A549 (cell line): ENCODE measurements around the gene SLC29A3.

Experiments used
- BCL3 ChIP-seq: fragments of >200 bp; sonication (Bioruptor Twin); formaldehyde crosslinking; IDR thresholded peaks from 3 replicates; pipeline ENCODE4 v1.6.1; 2016
- CEBPB ChIP-seq, 2 experiments: fragments of >200 bp in 1 of 2; sonication (Bioruptor Twin) in 1 of 2; formaldehyde crosslinking in 1 of 2; IDR thresholded peaks; 2 replicates each; pipeline ENCODE4 v1.6.1; 2012 to 2016
- CHD2 ChIP-seq: fragments of 150-350 bp; IDR thresholded peaks from 2 replicates; pipeline ENCODE4 v1.6.1; 2014; ENCODE audit warnings: low read length; ENCODE audit not compliant: partially characterized antibody
- CTCF ChIP-seq: fragments of >200 bp; sonication (Bioruptor Twin); formaldehyde crosslinking; IDR thresholded peaks from 3 replicates; pipeline ENCODE4 v1.5.1; 2016
- EP300 ChIP-seq, 2 experiments: fragments of >200 bp; sonication (Bioruptor Twin); formaldehyde crosslinking; IDR thresholded peaks; 2 replicates in 1 of 2; 3 replicates in 1 of 2; pipeline ENCODE4 v1.6.1; 2016 to 2017
- FOSL2 ChIP-seq, 2 experiments: fragments of 450-650 bp in 1 of 2; fragments of >200 bp in 1 of 2; sonication (Bioruptor Twin) in 1 of 2; formaldehyde crosslinking; IDR thresholded peaks; 2 replicates each; pipeline versions ENCODE4 v1.5.0 to v1.6.1; 2016 to 2020; ENCODE audit warnings: mild to moderate bottlenecking in 1 of 2, moderate library complexity in 1 of 2
- JUN ChIP-seq, 2 experiments: fragments of >200 bp; sonication (Bioruptor Twin); formaldehyde crosslinking; IDR thresholded peaks; 2 replicates in 1 of 2; 3 replicates in 1 of 2; pipeline ENCODE4 v1.6.1; 2016 to 2017
- JUNB ChIP-seq: fragments of >200 bp; sonication (Bioruptor Twin); formaldehyde crosslinking; IDR thresholded peaks from 2 replicates; pipeline ENCODE4 v1.6.1; 2016
- NPAS2 ChIP-seq: fragments of 250-450 bp; sonication (Bioruptor Pico); IDR thresholded peaks from 2 replicates; pipeline ENCODE4 v1.8.0; 2022; ENCODE audit warnings: mild to moderate bottlenecking, moderate library complexity, borderline replicate concordance
- POLR2A ChIP-seq: IDR thresholded peaks from 2 replicates; pipeline ENCODE4 v1.6.1; 2012; ENCODE audit warnings: mild to moderate bottlenecking, low read length
- RAD21 ChIP-seq, 2 experiments: fragments of >200 bp in 1 of 2; sonication (Bioruptor Twin) in 1 of 2; formaldehyde crosslinking in 1 of 2; IDR thresholded peaks in 1 of 2; conservative IDR thresholded peaks in 1 of 2; 2 replicates in 1 of 2; 3 replicates in 1 of 2; pipeline ENCODE4 v1.6.1; 2012 to 2018; ENCODE audit warnings: inconsistent platforms in 1 of 2
- ZSCAN20 ChIP-seq: fragments of 250-450 bp; sonication (Bioruptor Pico); IDR thresholded peaks from 2 replicates; pipeline ENCODE4 v1.8.0; 2022; ENCODE audit warnings: mild to moderate bottlenecking, moderate library complexity
- TF ChIP-seq, protein P1 (sequence below): fragments of 200-600 bp; sonication (generic); IDR thresholded peaks from 2 replicates; pipeline ENCODE4 v1.6.1; 2016; ENCODE audit warnings: antibody characterized with exemption, mild to moderate bottlenecking, moderate library complexity

GRCh38 chr10:71288461-71288860 lies 30.6 kb upstream of the SLC29A3 start:
- TF ChIP-seq POLR2A (no peak), BCL3 (no peak), JUN (IDR thresholded peaks at IDR 0.05) (no peak), CTCF (no peak), CEBPB (IDR thresholded peaks at IDR 0.05) (no peak), RAD21 (conservative IDR thresholded peaks at IDR 0.05 in 1 of 2, IDR thresholded peaks at IDR 0.05 in 1 of 2) (no peak), ZSCAN20 (no peak), JUNB (no peak), CHD2 (no peak), EP300 (IDR thresholded peaks at IDR 0.05) (no peak), FOSL2 (IDR thresholded peaks at IDR 0.05) (no peak), FOSL2 (CRISPR knock-in tag; IDR thresholded peaks at IDR 0.05) (no peak), NPAS2 (no peak)
- TF ChIP-seq, protein P1, sequence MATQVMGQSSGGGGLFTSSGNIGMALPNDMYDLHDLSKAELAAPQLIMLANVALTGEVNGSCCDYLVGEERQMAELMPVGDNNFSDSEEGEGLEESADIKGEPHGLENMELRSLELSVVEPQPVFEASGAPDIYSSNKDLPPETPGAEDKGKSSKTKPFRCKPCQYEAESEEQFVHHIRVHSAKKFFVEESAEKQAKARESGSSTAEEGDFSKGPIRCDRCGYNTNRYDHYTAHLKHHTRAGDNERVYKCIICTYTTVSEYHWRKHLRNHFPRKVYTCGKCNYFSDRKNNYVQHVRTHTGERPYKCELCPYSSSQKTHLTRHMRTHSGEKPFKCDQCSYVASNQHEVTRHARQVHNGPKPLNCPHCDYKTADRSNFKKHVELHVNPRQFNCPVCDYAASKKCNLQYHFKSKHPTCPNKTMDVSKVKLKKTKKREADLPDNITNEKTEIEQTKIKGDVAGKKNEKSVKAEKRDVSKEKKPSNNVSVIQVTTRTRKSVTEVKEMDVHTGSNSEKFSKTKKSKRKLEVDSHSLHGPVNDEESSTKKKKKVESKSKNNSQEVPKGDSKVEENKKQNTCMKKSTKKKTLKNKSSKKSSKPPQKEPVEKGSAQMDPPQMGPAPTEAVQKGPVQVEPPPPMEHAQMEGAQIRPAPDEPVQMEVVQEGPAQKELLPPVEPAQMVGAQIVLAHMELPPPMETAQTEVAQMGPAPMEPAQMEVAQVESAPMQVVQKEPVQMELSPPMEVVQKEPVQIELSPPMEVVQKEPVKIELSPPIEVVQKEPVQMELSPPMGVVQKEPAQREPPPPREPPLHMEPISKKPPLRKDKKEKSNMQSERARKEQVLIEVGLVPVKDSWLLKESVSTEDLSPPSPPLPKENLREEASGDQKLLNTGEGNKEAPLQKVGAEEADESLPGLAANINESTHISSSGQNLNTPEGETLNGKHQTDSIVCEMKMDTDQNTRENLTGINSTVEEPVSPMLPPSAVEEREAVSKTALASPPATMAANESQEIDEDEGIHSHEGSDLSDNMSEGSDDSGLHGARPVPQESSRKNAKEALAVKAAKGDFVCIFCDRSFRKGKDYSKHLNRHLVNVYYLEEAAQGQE, result no peak
